Skeletal muscle tissue (tissue), 4 donors: ENCODE results near the gene PLEKHJ1. TPM values are rescaled to one million over a fixed set of nuclear protein-coding genes. Genes with fewer than 3 reads are reported as not detected.
A peak's percentile ranks its signal among the peaks of the same experiment; 100 is the strongest.

Experiments
- H3K27ac ChIP-seq: one replicate; pipeline ENCODE4 v1.7.0; 2013; ENCODE audit warnings: mild to moderate bottlenecking, low read depth, low read length, inconsistent platforms
- H3K27me3 ChIP-seq, 3 donors: one replicate each; pipeline ENCODE4 v1.7.0; 2013; ENCODE audit warnings: low read length in 3 of 3; ENCODE audit not compliant: control insufficient read depth in 3 of 3, insufficient read depth in 3 of 3
- H3K36me3 ChIP-seq, 3 donors: one replicate each; pipeline ENCODE4 v1.7.0; 2013; ENCODE audit warnings: low read length in 3 of 3; ENCODE audit not compliant: control insufficient read depth in 3 of 3, insufficient read depth in 3 of 3
- H3K4me1 ChIP-seq, 3 donors: one replicate each; pipeline ENCODE4 v1.7.0; 2013; ENCODE audit warnings: low read length in 3 of 3, mild to moderate bottlenecking in 3 of 3; ENCODE audit not compliant: control insufficient read depth in 3 of 3, insufficient read depth in 3 of 3
- H3K4me3 ChIP-seq, 3 donors: one replicate each; pipeline ENCODE4 v1.7.0; 2013; ENCODE audit warnings: low read length in 3 of 3
- H3K9ac ChIP-seq, 3 donors: one replicate each; pipeline ENCODE4 v1.7.0; 2013; ENCODE audit warnings: low read length in 3 of 3, mild to moderate bottlenecking in 3 of 3, moderate library complexity in 2 of 3, low read depth in 1 of 3
- H3K9me3 ChIP-seq, 3 donors: one replicate each; pipeline ENCODE4 v1.7.0; 2013; ENCODE audit warnings: low read length in 3 of 3; ENCODE audit not compliant: control insufficient read depth in 3 of 3
- total RNA-seq: library from RNA; depleted of rRNA; stranded (reverse); fragments of >200 nt; gene quantifications from one replicate; pipeline ENCODE4 v1.2.3, GENCODE V29; 2014
- donor health status: Osteomylitis.

The PLEKHJ1 gene
- total RNA-seq, 1 donor from 2014 or later, result 63.2 TPM

DNA sequence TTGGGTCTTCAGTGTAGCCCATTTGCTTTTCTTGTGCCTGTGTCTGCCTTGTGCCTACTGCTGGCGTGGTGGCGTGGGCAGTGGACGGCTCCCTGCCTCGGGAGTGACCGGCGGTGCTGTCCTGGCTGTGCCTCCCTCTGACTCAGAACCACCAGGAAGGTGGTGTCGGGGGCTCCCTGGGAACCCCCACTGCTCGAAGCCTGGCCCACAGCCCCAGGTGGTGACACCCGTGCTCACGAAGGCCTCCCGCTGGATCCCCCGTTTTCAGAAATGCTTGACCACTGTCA is 7.9 kb upstream of the PLEKHJ1 start:
- peaks cover 34 to 44% (median 41%) of the 10 kb centered on the region in 3 donors for H3K36me3 ChIP-seq
- H3K27me3 ChIP-seq, result no peaks in the 10 kb centered on the region
- H3K4me3 ChIP-seq, result no peak overlapping the region
- no peak overlapping the region for H3K27ac ChIP-seq
- H3K4me1 ChIP-seq, result peaks cover 44 to 61% (median 61%) of the 10 kb centered on the region in 3 donors
- H3K9me3 ChIP-seq, result no peaks in the 10 kb centered on the region
- no peak overlapping the region for H3K9ac ChIP-seq

DNA sequence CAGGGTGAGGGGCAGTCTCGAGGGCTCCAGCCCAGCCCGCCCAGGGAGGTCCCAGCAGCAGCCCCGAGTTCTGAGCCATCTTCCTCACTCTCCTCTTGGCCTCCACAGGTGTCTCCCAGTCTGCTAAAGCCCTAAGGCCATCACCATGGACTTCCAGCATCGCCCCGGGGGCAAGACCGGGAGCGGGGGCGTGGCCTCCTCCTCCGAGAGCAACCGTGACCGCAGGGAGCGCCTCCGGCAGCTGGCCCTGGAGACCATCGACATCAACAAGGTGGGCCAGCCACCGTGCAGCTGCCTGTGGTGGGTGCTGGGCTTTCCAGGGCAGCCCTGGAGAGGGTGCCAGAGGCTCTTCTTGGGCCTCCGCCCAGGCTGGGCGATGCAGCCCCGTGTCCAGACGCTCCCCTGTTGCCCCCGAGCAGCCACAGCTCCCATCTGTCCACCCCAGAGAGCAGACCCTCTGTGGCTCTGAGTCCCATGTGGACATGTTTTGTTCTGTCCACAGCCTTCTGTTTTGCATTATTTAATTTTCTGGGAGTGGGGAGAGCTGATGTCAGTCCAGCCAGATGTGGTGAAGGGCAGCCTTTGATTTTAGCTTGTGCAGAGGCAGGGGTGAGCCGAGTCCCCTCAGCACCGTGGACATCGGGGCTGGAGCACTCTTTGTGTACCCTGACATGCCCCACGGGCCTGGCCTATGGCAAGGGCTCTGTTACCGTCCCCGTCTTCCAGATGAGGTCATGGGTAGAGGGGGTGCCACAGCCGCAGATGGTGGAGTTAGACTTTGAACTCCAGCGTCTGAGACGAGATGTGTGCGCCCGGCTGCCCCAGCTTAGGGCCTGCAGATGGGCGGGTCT is 7.4 kb upstream of the PLEKHJ1 start:
- no peak overlapping the region for H3K27ac ChIP-seq
- no peak overlapping the region for H3K4me3 ChIP-seq
- H3K9ac ChIP-seq, result peak overlapping the region in 1 of 3 donors; percentile 33
- H3K9me3 ChIP-seq, result no peaks in the 10 kb centered on the region
- no peaks in the 10 kb centered on the region for H3K27me3 ChIP-seq
- H3K36me3 ChIP-seq, result peaks cover 34 to 42% (median 41%) of the 10 kb centered on the region in 3 donors
- H3K4me1 ChIP-seq, result peaks cover 49 to 66% (median 63%) of the 10 kb centered on the region in 3 donors

DNA sequence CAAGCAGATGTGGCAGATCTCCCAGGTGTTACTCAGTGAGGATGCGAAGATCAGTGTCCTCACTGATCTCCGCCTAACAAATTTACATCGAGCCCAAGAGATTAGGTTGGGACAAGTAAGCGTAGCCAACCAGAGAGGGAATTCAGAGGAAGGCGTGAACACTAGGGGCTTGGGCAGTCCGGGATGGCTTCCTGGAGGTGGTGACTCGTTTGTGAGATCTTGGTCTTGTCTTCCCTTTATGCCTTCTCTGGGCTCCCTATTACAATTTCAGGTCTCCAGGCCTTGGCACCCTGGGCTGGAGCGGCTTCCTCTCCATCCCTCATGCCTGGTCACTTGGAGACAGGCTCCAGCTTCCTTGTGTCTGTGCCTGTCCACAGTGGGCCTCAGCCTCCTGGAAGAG is 6.7 kb upstream of the PLEKHJ1 start:
- Histone ChIP-seq H3K4me3 (no peak overlapping the region), H3K9ac (peak overlapping the region in 1 of 3 donors; percentile 33), H3K27ac (no peak overlapping the region), H3K4me1 (peaks cover 56 to 72% (median 70%) of the 10 kb centered on the region in 3 donors), H3K27me3 (no peaks in the 10 kb centered on the region), H3K9me3 (no peaks in the 10 kb centered on the region), H3K36me3 (peaks cover 34 to 41% (median 41%) of the 10 kb centered on the region in 3 donors)

DNA sequence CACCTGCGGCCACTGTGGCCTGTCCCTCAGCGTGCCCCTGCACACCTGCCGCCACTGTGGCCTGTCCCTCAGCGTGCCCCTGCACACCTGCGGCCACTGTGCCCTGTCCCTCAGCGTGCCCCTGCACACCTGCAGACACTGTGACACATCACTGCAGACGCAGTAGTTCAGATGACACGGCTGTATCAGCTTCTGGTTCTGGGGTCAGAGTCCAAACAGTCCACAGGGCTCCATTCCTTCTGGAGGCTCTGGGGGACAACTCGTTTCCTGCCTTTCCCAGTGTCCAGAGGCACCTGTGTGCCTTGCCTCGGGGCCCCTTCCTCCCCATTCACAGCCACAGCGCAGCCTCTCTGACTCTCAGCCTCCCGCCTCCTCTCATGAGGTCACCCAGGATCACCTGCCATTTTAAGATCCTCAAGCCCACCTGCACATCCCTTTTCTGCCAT is 6.0 kb upstream of the PLEKHJ1 start:
- H3K4me3 ChIP-seq, result no peak overlapping the region
- H3K27me3 ChIP-seq, result no peaks in the 10 kb centered on the region
- no peak overlapping the region for H3K27ac ChIP-seq
- H3K36me3 ChIP-seq, result peaks cover 34 to 43% (median 37%) of the 10 kb centered on the region in 3 donors
- H3K4me1 ChIP-seq, result peaks cover 60 to 74% (median 71%) of the 10 kb centered on the region in 3 donors
- H3K9me3 ChIP-seq, result no peaks in the 10 kb centered on the region
- H3K9ac ChIP-seq, result peak overlapping the region in 2 of 3 donors; percentile 2 to 33

DNA sequence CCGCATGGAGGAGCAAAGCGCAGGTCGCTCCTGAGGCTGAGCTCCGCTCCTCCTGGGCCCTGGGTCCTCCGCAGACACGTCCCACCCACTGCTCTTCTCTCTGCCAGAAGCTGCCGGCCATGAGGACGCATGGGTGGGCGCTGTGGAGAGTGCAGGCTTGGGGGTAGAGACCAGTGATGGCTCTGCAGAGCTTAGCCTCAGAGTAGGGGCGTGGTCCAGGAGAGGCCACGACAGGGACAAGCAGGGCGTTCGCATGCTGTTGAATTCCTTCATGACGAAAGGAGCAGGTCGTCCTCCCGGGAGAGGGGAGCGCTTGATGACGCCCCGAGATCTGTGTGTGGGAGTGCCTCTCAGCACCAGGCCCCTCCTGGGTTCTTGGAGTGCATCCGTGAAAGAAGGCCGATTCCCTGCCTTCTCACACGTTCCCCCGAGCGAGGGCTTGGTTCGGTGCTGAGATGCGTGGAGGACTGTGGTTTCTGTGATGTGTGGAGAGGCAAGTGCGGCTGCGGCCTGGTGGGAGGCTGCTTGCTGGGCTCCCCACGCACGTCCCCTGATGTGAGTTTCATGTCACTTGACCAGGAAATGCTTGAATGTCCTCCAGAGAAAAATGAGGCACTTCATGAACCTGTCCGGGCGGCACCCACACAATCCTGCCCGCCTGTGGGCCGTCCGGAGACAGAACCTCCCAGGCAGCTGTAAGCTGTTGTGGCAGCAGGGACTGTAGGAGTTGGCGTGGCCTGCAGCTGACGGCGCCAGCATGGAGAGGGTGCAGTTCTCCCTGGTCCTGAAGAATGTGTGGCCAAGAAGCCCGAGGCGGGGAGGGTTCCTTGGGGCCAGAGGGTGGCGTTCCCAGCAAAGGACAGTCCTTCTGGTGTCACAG is 5.0 kb upstream of the PLEKHJ1 start:
- Histone ChIP-seq H3K27ac (peak overlapping the region; percentile 81), H3K27me3 (no peaks in the 10 kb centered on the region), H3K36me3 (peaks cover 29 to 35% (median 29%) of the 10 kb centered on the region in 3 donors), H3K9me3 (no peaks in the 10 kb centered on the region), H3K4me1 (peaks cover 62 to 66% (median 64%) of the 10 kb centered on the region in 3 donors), H3K4me3 (peak overlapping the region; percentile 60 to 71 (median 68)), H3K9ac (peak overlapping the region; percentile 70 to 82 (median 78))

DNA sequence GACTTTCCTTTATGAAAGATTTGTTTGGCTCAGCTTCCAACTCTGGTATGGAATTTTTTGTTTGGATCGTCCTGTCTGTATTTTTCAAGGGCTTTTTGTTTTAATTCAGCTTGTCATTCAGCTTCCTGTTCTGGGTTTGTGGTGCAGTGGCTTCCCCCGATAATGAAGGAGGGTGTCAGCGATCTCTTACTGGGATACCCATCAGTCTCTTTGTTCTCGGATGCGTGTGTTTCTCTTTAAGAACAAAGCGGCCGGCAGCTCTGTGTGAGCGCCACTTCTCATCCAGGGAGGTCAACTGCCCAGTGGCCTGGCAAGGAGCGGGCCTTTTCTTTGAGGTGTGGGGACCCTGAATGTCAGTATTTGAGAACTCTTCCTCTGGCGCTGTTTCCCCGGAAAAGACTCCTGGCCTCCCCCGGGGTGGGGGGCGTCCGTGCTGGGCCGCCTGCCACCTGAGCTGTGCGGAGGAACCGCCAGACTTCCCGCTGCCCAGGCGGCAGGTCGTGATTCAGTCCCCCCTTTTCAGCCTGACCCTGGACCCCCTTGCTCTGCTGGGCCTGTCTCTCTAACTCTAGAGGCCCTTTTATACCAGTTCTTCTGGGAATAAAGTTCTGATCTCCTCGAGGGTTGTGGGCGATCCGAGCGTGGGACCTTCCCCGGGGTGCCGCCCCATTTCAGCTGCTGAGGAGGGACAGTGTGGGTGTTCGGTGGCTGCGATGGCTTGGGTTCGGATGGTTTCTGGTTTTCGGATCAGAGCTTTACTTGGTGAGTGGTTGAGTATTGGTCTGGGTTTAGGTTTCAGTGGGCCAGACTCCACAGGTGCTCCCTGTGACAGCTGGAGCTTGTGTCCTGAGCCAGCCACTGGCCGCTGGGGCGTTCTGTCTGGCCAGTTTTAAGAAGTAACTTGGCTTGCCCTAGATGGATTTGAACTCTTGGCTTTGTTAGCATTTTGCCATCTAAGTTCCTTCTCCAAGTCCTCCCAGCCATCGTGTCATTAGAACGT is 3.9 kb upstream of the PLEKHJ1 start:
- Histone ChIP-seq H3K4me1 (peaks cover 67 to 70% (median 69%) of the 10 kb centered on the region in 3 donors), H3K9ac (peak overlapping the region; percentile 70 to 82 (median 78)), H3K27me3 (no peaks in the 10 kb centered on the region), H3K4me3 (peak overlapping the region; percentile 60 to 71 (median 68)), H3K9me3 (no peaks in the 10 kb centered on the region), H3K36me3 (peaks cover 19 to 24% (median 19%) of the 10 kb centered on the region in 3 donors), H3K27ac (peak overlapping the region; percentile 81)

DNA sequence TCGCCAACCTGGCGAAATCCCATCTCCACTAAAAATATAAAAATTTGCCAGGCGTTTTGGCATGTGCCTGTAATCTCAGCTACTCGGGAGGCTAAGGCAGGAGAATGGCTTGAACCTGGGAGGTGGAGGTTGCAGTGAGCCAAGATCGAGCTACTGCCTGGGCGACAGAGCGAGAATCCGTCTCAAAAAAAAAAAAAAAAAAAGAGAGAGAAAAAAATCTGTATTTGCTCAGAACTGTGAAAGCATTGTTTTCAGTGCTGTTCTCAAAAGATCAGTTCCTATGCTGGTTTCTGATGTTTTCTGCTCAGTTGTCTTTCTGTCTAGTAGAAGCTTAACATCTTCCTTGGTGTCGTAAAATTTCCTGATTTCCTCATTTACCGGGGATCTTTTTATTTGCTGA is 3.0 kb upstream of the PLEKHJ1 start:
- Histone ChIP-seq H3K27ac (no peak overlapping the region), H3K4me3 (no peak overlapping the region), H3K36me3 (peaks cover 11 to 15% (median 12%) of the 10 kb centered on the region in 3 donors), H3K9me3 (no peaks in the 10 kb centered on the region), H3K4me1 (peaks cover 71 to 77% (median 72%) of the 10 kb centered on the region in 3 donors), H3K9ac (peak overlapping the region in 1 of 3 donors; percentile 78), H3K27me3 (no peaks in the 10 kb centered on the region)

DNA sequence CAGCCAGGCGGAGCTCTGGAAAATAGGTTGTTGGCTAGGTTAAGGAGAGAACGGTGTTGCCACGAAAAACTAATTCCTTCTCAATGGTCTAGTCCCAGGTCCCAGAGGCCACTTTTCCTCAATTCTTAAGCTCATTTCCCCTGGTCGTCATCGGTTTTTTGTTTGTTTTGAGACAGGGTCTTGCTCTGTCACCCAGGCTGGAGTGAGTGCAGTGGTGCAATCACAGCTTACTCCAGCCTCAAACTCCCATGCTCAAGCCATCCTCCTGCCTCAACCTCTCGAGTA is 1.7 kb upstream of the PLEKHJ1 start:
- H3K4me1 ChIP-seq, result peaks cover 66 to 79% (median 69%) of the 10 kb centered on the region in 3 donors
- H3K27me3 ChIP-seq, result no peaks in the 10 kb centered on the region
- H3K4me3 ChIP-seq, result peak overlapping the region; percentile 83 to 96 (median 93)
- H3K9ac ChIP-seq, result peak overlapping the region; percentile 95 to 97 (median 97)
- H3K9me3 ChIP-seq, result no peaks in the 10 kb centered on the region
- H3K36me3 ChIP-seq, result peaks cover 13 to 15% (median 13%) of the 10 kb centered on the region in 3 donors
- H3K27ac ChIP-seq, result peak overlapping the region; percentile 96
